SH-SY5Y (cell line): ENCODE data around the gene CPA2.

ENCODE experiments used
- GATA2 ChIP-seq: IDR thresholded peaks from 2 replicates; pipeline ENCODE4 v1.6.1; 2011; ENCODE audit warnings: mild to moderate bottlenecking, low read depth, low read length
- GATA3 ChIP-seq: IDR thresholded peaks from 2 replicates; pipeline ENCODE4 v1.6.1; 2011; ENCODE audit warnings: low read depth, mild to moderate bottlenecking, low read length, moderate library complexity

GRCh38 chr7:130273081-130273932, 6.6 kb downstream of the CPA2 start:
- TF ChIP-seq GATA3 (no peak), GATA2 (no peak)
